Measurements from ENCODE around the gene FOXP1. TPM values are rescaled to one million over a fixed set of nuclear protein-coding genes. Genes with fewer than 3 reads are reported as not detected.
A peak's percentile ranks its signal among the peaks of the same experiment; 100 is the strongest.

The FOXP1 gene
- total RNA-seq, 1 experiment from 2014 or later, result 75.3 TPM

GRCh38 chr3:71584394-71585011 lies 975 bp upstream of the FOXP1 start:
- Histone ChIP-seq H3K79me2 (ENCODE audit: insufficient read depth, low read length) (no peaks in the 10 kb centered on the region), H3K23ac (ENCODE audit: insufficient read length, low read depth, low read length) (no peak overlapping the region), H4K20me1 (ENCODE audit: control insufficient read depth, insufficient read depth, insufficient read length) (no peaks in the 10 kb centered on the region), H3K9ac (ENCODE audit: extremely low read depth, insufficient read length, low read length) (peak overlapping the region; percentile 60), H3K14ac (ENCODE audit: insufficient read depth, low read length) (no peak overlapping the region), H3K27me3 (ENCODE audit: insufficient read depth, low read length) (peaks cover 9% of the 10 kb centered on the region; the same call in 1 of the 2 replicates), H3K56ac (ENCODE audit: insufficient read length, low read depth, low read length) (no peak overlapping the region), H3K23me2 (ENCODE audit: insufficient read length, low read depth, low read length, poor library complexity, severe bottlenecking) (peaks cover 29% of the 10 kb centered on the region), H3K79me1 (ENCODE audit: insufficient read depth, low read depth, low read length, poor library complexity, severe bottlenecking) (no peaks in the 10 kb centered on the region), H4K5ac (ENCODE audit: insufficient read length, low read depth, low read length) (no peak overlapping the region), H3K4me2 (ENCODE audit: insufficient read depth, insufficient read length, low read length) (peak overlapping the region; percentile 96), H3K27ac (ENCODE audit: insufficient read length, low read depth, low read length) (peak overlapping the region; percentile 75), H3K18ac (ENCODE audit: insufficient read length, low read depth, low read length) (peak overlapping the region; percentile 27), H2BK12ac (ENCODE audit: insufficient read length, low read depth, low read length) (no peak overlapping the region), H2AK5ac (ENCODE audit: insufficient read length, low read length) (no peak overlapping the region), H3T11ph (ENCODE audit: low read length) (no peak overlapping the region), H3K4me1 (ENCODE audit: insufficient read depth, low read length) (0 out of 2 replicates have a peak, but pooled peaks cover 2% of the 10 kb centered on the region), H3K4ac (ENCODE audit: low read depth, low read length) (no peak overlapping the region), H2AFZ (ENCODE audit: low read length) (peak overlapping the region; percentile 58), H2BK15ac (ENCODE audit: low read depth, low read length) (no peak overlapping the region), H2BK120ac (ENCODE audit: low read depth, low read length, poor library complexity, severe bottlenecking) (no peak overlapping the region), H4K91ac (ENCODE audit: insufficient read length, low read depth, low read length) (no peak overlapping the region), H3K9me3 (ENCODE audit: control insufficient read depth, low read depth, low read length) (no peaks in the 10 kb centered on the region), H2BK5ac (ENCODE audit: insufficient read length, low read length) (peak overlapping the region; percentile 27), H2BK20ac (ENCODE audit: low read depth, low read length, poor library complexity, severe bottlenecking) (no peak overlapping the region), H4K8ac (replicated peaks; ENCODE audit: insufficient read length, low read depth, low read length) (no peak overlapping the region)
- WGBS (ENCODE audit: extremely low coverage, insufficient read length, low lambda C conversion rate), result no CpG with 5 or more reads among the region's 18 CpGs
- H3K36me3 Mint-ChIP-seq (ENCODE audit: insufficient read depth in 1 of 3, low read depth in 3 of 3), result no peaks in the 10 kb centered on the region; a peak in 1 of 7 replicates
- peak overlapping the region; percentile 70 to 90 for H3K4me3 Mint-ChIP-seq
- no peaks in the 10 kb centered on the region for H3K9me3 Mint-ChIP-seq
- H3K4me1 Mint-ChIP-seq, result peaks cover 22 to 32% of the 10 kb centered on the region in 2 experiments
- peaks cover 33% of the 10 kb centered on the region for H3K27me3 Mint-ChIP-seq (ENCODE audit: low read depth)
- H3K27ac Mint-ChIP-seq, result peak overlapping the region; percentile 6 to 93 (median 78); a peak in 6 of 7 replicates
- no peak for TF ChIP-seq CTCF (conservative IDR thresholded peaks at IDR 0.05)
- DNase-seq, result peak; percentile 43

Data from H9 (cell line).